ENCODE data around the gene TPD52L1.
"Not testable (repeated sequence)": the region's sequence is repeated elsewhere in the genome, so short reads cannot be mapped to it uniquely, and the experiment has no call there.

Gene TPD52L1

DNA sequence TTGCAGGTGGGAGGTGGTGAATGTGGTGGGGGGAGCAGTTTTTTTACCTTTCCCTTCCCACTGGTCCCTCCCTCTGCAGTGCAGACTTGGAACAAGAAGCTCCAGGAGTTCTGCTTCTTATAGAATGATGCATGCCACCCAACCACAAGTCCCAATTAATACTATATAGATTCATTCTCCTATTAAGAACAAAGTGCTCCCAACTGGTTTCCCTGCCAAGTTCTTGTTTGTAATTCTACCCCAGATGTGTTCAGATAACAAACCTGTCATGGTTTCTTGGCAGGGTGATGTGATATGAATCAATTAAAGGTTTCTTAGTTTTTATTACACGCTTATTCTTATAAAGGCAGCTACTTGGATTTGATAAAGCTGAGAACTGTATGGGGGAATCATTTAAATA lies 124.3 kb downstream of the TPD52L1 start:
- Mint-ChIP-seq H3K27me3 (ENCODE audit: low read depth) (no peaks in the 10 kb centered on the region), H3K36me3 (ENCODE audit: low read depth) (peaks cover 62% of the 10 kb centered on the region), H3K9me3 (peaks cover 13% of the 10 kb centered on the region), H3K4me3 (no peak overlapping the region), H3K4me1 (ENCODE audit: low read depth) (peaks cover 24% of the 10 kb centered on the region), H3K27ac (no peak overlapping the region)
- DNase-seq (ENCODE audit: low spot score) = no peak

DNA sequence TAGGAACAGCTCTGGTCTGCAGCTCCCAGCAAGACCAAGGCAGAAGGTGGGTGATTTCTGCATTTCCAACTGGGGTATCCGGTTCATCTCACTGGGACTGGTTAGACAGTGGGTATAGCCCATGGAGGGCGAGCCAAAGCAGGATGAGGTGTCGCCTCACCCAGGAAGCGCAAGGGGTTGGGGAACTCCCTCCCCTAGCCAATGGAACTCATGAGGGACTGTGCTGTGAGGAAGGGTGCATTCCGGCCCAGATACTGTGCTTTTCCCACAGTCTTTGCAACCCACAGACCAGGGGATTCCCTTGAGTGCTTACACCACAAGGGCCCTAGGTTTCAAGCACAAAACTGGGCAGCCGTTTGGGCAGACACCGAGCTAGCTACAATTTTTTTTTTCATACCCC lies 126.4 kb downstream of the TPD52L1 start:
- Mint-ChIP-seq H3K27ac (no peak overlapping the region), H3K4me3 (no peak overlapping the region), H3K36me3 (ENCODE audit: low read depth) (peaks cover 74% of the 10 kb centered on the region), H3K27me3 (ENCODE audit: low read depth) (no peaks in the 10 kb centered on the region), H3K9me3 (peaks cover 16% of the 10 kb centered on the region), H3K4me1 (ENCODE audit: low read depth) (peaks cover 24% of the 10 kb centered on the region)
- DNase-seq (ENCODE audit: low spot score) = no peak

DNA sequence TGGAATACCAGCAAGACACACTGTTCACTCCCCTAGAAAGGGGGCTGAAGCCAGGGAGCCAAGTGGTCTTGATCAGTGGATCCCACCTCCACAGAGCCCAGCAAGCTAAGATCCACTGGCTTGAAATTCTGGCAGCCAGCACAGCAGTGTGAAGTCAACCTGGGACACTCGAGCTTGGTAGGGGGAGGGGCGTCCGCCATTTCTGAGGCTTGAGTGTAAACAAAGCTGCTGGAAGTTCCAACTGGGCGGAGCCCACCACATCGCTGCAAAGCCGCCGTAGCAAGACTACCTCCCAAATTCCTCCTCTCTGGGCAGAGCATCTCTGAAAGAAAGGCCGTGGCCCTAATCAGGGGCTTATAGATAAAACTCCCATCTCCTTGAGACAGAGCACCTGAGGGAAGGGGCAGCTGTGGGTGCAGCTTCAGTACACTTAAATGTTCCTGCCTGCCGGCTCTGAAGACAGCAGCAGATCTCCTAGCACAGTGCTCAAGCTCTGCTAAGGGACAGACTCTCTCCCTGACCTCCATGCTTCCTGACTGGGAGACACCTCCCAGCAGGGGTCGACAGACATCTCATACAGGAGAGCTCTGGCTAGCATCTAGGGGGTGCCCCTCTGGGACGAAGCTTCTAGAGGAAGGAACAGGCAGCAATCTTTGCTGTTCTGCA lies 126.9 kb downstream of the TPD52L1 start:
- H3K27ac Mint-ChIP-seq; H3K27me3 Mint-ChIP-seq (ENCODE audit: low read depth); DNase-seq (ENCODE audit: low spot score); H3K4me3 Mint-ChIP-seq: not testable (repeated sequence)
- Mint-ChIP-seq H3K9me3 (peaks cover 21% of the 10 kb centered on the region), H3K36me3 (ENCODE audit: low read depth) (peaks cover 75% of the 10 kb centered on the region), H3K4me1 (ENCODE audit: low read depth) (peaks cover 21% of the 10 kb centered on the region)

DNA sequence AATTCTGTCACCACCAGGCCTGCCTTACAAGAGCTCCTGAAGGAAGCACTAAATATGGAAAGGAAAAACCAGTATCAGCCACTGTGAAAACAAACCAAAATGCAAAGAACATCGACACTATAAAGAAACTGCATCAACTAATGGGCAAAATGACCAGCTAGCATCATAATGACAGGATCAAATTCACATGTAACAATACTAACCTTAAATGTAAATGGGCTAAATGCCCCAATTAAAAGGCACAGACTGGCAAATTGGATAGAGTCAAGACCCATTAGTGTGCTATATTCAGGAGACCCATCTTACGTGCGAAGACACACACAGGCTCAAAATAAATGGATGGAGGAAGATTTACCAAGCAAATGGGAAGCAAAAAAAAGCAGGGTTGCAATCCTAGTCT lies 128.9 kb downstream of the TPD52L1 start:
- not testable (repeated sequence) for H3K27me3 Mint-ChIP-seq (ENCODE audit: low read depth); DNase-seq (ENCODE audit: low spot score); H3K27ac Mint-ChIP-seq; H3K4me3 Mint-ChIP-seq
- peaks cover 26% of the 10 kb centered on the region for H3K9me3 Mint-ChIP-seq
- peaks cover 79% of the 10 kb centered on the region for H3K36me3 Mint-ChIP-seq (ENCODE audit: low read depth)
- H3K4me1 Mint-ChIP-seq (ENCODE audit: low read depth) = peaks cover 11% of the 10 kb centered on the region

DNA sequence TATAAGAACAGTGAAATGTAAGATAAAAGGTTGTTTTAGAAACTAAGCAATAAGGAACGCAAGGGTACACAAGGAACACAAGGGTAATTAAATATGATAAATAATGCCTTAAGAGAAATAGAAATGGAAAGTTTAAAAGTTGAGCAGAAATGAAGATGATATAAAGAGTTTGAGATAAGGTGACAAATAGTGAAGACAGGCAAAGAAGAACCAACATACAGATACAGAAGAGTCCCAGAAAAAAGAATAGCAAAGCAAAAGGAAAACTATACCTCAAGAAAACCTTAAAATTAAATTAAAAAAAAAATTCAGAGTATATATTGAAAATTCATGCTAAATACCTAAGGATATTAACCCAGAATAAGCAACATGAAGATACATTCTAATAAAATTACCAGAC lies 131.8 kb downstream of the TPD52L1 start:
- peaks cover 83% of the 10 kb centered on the region for H3K36me3 Mint-ChIP-seq (ENCODE audit: low read depth)
- no peak overlapping the region for H3K4me3 Mint-ChIP-seq
- H3K27ac Mint-ChIP-seq = peak overlapping the region; percentile 3
- no peak for DNase-seq (ENCODE audit: low spot score)
- H3K9me3 Mint-ChIP-seq = peaks cover 35% of the 10 kb centered on the region
- H3K4me1 Mint-ChIP-seq (ENCODE audit: low read depth) = peaks cover 4% of the 10 kb centered on the region
- no peaks in the 10 kb centered on the region for H3K27me3 Mint-ChIP-seq (ENCODE audit: low read depth)

DNA sequence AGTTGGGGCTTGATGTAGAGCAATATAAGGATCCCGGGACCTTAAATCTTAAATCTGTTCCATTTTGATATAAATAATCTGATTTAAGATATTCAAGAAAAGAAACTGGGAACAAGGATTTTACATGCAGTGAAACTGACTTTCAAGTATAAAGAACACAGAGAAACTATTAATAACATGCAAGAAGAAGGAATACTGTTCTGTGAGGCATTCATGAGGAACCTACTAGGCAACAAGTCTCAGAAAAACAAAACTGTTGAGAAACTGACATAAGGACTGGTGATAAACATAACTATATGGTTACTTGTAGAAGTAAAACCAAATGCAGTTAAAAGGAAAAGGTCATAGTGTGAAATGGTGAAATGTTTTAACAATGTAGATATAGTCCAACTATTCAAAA lies 132.4 kb downstream of the TPD52L1 start:
- Mint-ChIP-seq H3K4me3 (no peak overlapping the region), H3K27ac (no peak overlapping the region), H3K27me3 (ENCODE audit: low read depth) (no peaks in the 10 kb centered on the region), H3K9me3 (peaks cover 35% of the 10 kb centered on the region), H3K36me3 (ENCODE audit: low read depth) (peaks cover 81% of the 10 kb centered on the region), H3K4me1 (ENCODE audit: low read depth) (peaks cover 4% of the 10 kb centered on the region)
- DNase-seq (ENCODE audit: low spot score) = no peak

DNA sequence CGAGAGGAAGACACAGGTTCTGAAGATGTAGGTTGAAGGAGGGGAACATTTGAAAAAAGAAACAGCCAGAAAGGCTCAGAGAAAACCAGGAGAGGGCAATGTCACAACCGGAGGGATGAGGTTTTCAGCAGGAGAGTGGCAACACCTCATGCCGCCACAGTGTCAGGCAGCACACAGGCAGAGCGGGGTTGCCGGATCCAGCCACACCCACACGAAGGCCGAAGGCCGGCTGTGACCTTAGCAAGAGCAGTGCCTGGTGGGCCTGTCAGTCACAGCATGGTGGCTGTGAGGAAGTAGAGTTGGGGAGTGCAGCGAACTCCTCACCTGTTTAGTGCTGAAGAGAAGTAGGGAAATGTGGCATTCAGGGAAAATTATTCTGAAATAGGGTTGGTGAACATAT lies 134.1 kb downstream of the TPD52L1 start:
- H3K36me3 Mint-ChIP-seq (ENCODE audit: low read depth) = peaks cover 81% of the 10 kb centered on the region
- peaks cover 7% of the 10 kb centered on the region for H3K4me1 Mint-ChIP-seq (ENCODE audit: low read depth)
- H3K4me3 Mint-ChIP-seq = no peak overlapping the region
- no peak for DNase-seq (ENCODE audit: low spot score)
- peaks cover 23% of the 10 kb centered on the region for H3K9me3 Mint-ChIP-seq
- no peaks in the 10 kb centered on the region for H3K27me3 Mint-ChIP-seq (ENCODE audit: low read depth)
- H3K27ac Mint-ChIP-seq = no peak overlapping the region

DNA sequence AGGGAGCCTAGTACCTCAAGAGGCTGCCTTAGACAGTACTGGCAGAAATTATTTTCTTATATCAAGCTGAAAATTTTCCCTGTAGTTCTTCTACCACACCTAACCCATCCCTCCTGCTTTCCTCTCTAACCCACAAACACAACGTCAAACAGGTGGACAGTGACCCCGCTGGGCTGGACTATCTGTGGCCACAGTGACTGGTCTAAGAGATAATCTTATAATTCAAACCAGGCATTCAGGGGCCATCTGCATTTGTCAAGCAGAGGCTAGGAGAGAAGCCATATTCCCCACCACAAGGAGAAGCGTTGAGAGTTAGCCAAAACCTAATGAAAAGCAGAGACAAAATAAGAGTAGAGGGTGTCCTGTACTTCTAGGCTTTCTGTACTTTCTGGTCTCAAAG lies 140.0 kb downstream of the TPD52L1 start:
- Mint-ChIP-seq H3K4me1 (ENCODE audit: low read depth) (peaks cover 3% of the 10 kb centered on the region), H3K9me3 (peaks cover 2% of the 10 kb centered on the region), H3K27ac (no peak overlapping the region), H3K27me3 (ENCODE audit: low read depth) (no peaks in the 10 kb centered on the region), H3K4me3 (no peak overlapping the region), H3K36me3 (ENCODE audit: low read depth) (peaks cover 59% of the 10 kb centered on the region)
- no peak for DNase-seq (ENCODE audit: low spot score)

DNA sequence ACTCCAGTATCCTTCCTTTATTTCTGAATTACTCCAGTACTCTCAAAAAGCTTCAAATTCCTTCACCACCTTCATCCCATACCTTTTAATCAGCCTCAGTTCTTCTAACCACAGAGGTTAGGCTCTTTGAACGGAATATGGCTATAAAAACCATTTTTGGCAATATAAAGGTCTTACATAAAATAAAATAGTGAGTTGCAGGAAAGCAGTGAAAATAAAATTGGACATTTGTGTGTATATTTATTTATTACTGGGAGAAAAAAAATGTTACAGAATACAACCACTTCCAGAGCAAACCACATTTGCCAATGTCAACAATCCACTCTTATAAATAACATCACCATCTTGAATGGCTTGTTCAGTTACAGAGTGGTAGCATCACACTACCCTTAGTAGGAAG lies 140.5 kb downstream of the TPD52L1 start:
- no peak overlapping the region for H3K27ac Mint-ChIP-seq

DNA sequence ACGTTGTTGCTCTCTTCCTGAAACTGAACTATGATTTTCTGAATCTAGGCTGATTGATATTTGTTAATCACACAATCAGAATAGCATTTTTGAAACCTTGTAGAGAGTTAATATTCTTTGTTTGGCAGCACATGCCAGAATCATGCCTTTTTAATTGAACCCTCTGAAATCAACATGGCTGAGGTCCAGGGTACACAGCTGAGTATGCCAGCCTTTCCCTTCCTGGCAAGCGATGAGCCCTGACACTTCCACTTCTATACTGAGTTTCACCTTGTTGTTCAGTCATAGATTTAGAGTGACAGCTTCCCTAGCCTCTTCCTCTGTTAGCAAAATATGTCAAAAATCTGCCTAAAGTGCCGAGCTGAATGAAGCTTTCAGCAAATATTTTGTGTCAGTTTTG lies 141.4 kb downstream of the TPD52L1 start:
- peaks cover 7% of the 10 kb centered on the region for H3K4me1 Mint-ChIP-seq (ENCODE audit: low read depth)
- no peaks in the 10 kb centered on the region for H3K9me3 Mint-ChIP-seq
- no peak overlapping the region for H3K4me3 Mint-ChIP-seq
- no peak overlapping the region for H3K27ac Mint-ChIP-seq
- no peaks in the 10 kb centered on the region for H3K27me3 Mint-ChIP-seq (ENCODE audit: low read depth)
- DNase-seq (ENCODE audit: low spot score) = no peak
- peaks cover 63% of the 10 kb centered on the region for H3K36me3 Mint-ChIP-seq (ENCODE audit: low read depth)

More for the DNA sequence above, 140.5 kb downstream of the TPD52L1 start:
- Mint-ChIP-seq H3K9me3 (peaks cover 2% of the 10 kb centered on the region), H3K4me3 (no peak overlapping the region), H3K36me3 (ENCODE audit: low read depth) (peaks cover 60% of the 10 kb centered on the region), H3K4me1 (ENCODE audit: low read depth) (peaks cover 3% of the 10 kb centered on the region), H3K27me3 (ENCODE audit: low read depth) (no peaks in the 10 kb centered on the region)
- no peak for DNase-seq (ENCODE audit: low spot score)

DNA sequence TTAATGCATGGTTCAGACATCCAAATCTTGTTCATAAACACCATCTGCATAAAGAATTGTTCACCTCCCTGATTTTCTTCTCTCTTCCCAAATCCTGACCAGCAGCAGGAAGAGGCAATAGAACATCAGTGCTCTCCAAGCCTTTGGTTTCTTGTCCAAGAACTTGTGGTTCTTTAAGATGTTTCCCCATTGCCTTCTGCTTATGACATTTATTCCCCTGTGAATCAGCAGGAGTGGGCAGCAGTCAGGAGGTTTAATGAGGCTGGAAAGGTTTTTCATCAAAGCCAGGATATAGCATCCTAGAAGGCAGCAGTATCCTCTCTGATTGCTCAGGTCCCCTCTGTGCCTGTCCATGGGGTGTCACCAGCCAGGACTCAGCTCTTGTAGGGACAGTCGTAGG lies 142.9 kb downstream of the TPD52L1 start:
- no peak overlapping the region for H3K4me3 Mint-ChIP-seq
- H3K27me3 Mint-ChIP-seq (ENCODE audit: low read depth) = no peaks in the 10 kb centered on the region
- H3K9me3 Mint-ChIP-seq = no peaks in the 10 kb centered on the region
- no peak overlapping the region for H3K27ac Mint-ChIP-seq
- DNase-seq (ENCODE audit: low spot score) = no peak
- H3K36me3 Mint-ChIP-seq (ENCODE audit: low read depth) = peaks cover 59% of the 10 kb centered on the region
- peaks cover 19% of the 10 kb centered on the region for H3K4me1 Mint-ChIP-seq (ENCODE audit: low read depth)

DNA sequence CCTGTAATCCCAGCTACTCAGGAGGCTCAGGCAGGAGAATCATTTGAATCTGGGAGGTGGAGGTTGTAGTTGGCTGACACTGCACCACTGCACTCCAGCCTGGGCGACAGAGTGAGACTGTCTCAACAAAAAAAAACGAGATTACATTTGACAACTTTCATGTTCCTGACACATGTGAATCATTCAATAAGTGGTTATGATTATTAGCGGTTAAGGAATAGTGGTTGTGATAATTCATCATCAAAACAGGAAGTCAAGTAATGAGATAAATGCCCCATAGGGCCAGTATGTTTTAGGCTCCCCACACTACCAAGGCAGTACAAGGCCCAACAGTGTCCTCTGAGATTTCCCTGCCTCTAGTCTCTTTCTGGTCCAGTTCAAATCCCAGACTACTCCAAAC lies 145.7 kb downstream of the TPD52L1 start:
- Mint-ChIP-seq H3K9me3 (no peaks in the 10 kb centered on the region), H3K36me3 (ENCODE audit: low read depth) (peaks cover 46% of the 10 kb centered on the region), H3K27ac (no peak overlapping the region), H3K27me3 (ENCODE audit: low read depth) (peaks cover 8% of the 10 kb centered on the region), H3K4me3 (no peak overlapping the region), H3K4me1 (ENCODE audit: low read depth) (peaks cover 31% of the 10 kb centered on the region)
- DNase-seq (ENCODE audit: low spot score) = no peak

DNA sequence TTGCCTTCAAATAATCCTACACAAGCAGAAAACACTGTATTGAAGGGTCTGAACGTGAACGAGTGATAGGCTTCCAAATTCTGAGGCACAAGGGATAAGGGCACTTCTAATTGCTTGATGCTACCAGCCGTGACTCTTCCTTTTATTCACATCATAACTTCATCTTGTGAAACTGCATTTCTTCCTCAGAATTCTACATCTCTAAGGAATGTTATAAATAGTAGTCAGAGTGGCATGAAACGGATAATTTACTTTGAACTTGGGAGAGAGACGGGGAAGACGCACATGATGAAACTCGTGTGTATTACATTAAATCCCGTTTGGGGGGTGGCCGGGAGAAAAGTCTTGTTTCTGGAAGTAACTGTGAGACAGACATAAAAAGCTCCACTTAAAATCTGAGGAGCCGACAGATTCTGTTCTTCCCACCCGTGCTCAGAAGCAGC lies 147.4 kb downstream of the TPD52L1 start:
- H3K36me3 Mint-ChIP-seq (ENCODE audit: low read depth) = peaks cover 35% of the 10 kb centered on the region
- peaks cover 24% of the 10 kb centered on the region for H3K27me3 Mint-ChIP-seq (ENCODE audit: low read depth)
- no peaks in the 10 kb centered on the region for H3K9me3 Mint-ChIP-seq
- peaks cover 31% of the 10 kb centered on the region for H3K4me1 Mint-ChIP-seq (ENCODE audit: low read depth)
- DNase-seq (ENCODE audit: low spot score) = no peak
- H3K27ac Mint-ChIP-seq = peak overlapping the region; percentile 83
- H3K4me3 Mint-ChIP-seq = peak overlapping the region; percentile 89

DNA sequence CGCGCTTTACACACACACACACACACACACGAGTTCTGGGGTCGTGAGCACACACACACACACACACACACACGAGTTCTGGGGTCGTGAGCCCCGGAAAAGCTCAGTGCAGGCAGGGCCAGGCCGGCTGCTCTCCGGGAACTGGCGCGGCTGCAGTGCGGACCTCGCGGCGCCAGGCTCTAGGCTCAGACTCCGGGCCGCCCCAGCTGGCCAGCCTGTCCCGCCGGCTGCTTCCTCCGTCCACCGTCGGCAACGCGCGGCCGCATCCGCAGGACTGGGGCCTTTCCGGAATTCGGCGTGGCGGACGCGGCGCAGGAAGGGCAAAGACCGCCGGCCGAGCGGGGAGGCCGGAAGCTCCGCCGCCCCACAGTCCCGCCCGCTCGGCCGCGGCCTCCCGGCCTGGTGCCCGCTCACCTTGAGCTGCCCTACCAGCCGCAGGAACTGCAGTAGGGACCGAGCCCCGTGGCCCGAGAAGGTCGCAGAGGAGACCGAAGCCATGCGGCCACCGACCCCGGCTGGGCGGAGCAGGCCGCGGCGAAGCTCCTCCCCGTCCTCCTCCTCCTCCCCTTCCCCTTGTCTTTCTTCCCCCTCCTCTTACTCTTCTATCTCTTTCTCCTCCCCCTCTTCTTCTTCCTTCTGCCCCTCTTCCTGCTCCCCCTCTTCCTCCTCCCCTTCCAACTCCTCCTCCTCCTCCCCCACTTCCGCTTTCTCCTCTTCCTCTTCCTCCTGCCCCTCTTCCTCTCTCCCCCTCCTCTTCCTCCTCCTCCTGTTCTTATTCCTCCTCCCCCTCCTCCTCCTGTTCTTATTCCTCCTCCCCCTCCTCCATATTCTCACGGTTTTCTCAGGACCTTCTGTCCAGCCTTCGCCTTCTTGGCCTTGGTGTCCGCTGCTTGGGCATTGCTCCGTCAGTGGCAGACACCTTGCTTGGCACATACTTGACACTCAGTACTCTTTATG lies 148.1 kb downstream of the TPD52L1 start, which contains the start of gene HDDC2:
HDDC2 (minus strand) TSS at position 533 of the 957 bp plus-strand sequence; CDS start at position 498, 35 bp downstream.
- Mint-ChIP-seq H3K36me3 (ENCODE audit: low read depth) (peaks cover 31% of the 10 kb centered on the region), H3K27ac (peak within 1 kb of the TSS; percentile 90), H3K4me1 (ENCODE audit: low read depth) (peaks cover 31% of the 10 kb centered on the region), H3K9me3 (no peaks in the 10 kb centered on the region), H3K4me3 (peak within 1 kb of the TSS; percentile 89), H3K27me3 (ENCODE audit: low read depth) (peaks cover 31% of the 10 kb centered on the region)
- DNase-seq (ENCODE audit: low spot score) = peak; percentile 52

Data from T-helper 2 cell treated with Interferon-gamma antibody and Interleukin-4, amounts not matched to agents 5 μg/mL and 100 μg/mL, for 36 hours (primary cell).